Activated CD4-positive, alpha-beta T cell treated with anti-CD3 and anti-CD28 coated beads, Interleukin-2, amount 50 U/mL, for 16 hours (primary cell): ENCODE data around the gene NOX4.
"Not testable (repeated sequence)": the region's sequence is repeated elsewhere in the genome, so short reads cannot be mapped to it uniquely, and the experiment has no call there.

Experiments
- DNase-seq: peaks from one replicate; pipeline ENCODE4 v3.0.0-alpha.2; 2020

Gene NOX4

GRCh38 chr11:89293965-89294679 is 197.1 kb downstream of the NOX4 start:
- no peak for DNase-seq

- DNase-seq = not testable (repeated sequence)
These were observed 203.2 kb downstream of the NOX4 start for GRCh38 chr11:89288004-89288403.

GRCh38 chr11:89286601-89287000 is 204.6 kb downstream of the NOX4 start:
- not testable (repeated sequence) for DNase-seq

- not testable (repeated sequence) for DNase-seq
These were observed 210.0 kb downstream of the NOX4 start for GRCh38 chr11:89281032-89281677.

GRCh38 chr11:89279176-89279575 is 212.0 kb downstream of the NOX4 start:
- no peak for DNase-seq

GRCh38 chr11:89275966-89276365 is 215.2 kb downstream of the NOX4 start:
- no peak for DNase-seq
